HUES64 (cell line): ENCODE results near the gene ITGB7.

ENCODE experiments used
- H3K27ac ChIP-seq: 2 replicates; pipeline ENCODE4 v1.7.0; 2013; ENCODE audit warnings: low read depth, low read length, inconsistent platforms
- H3K27me3 ChIP-seq: 2 replicates; pipeline ENCODE4 v1.6.1; 2013; ENCODE audit warnings: mild to moderate bottlenecking, low read length; ENCODE audit not compliant: insufficient read depth
- H3K36me3 ChIP-seq: 2 replicates; pipeline ENCODE4 v1.6.1; 2013; ENCODE audit warnings: mild to moderate bottlenecking, low read length; ENCODE audit not compliant: insufficient read depth
- H3K4me1 ChIP-seq: 2 replicates; pipeline ENCODE4 v1.6.1; 2013; ENCODE audit warnings: mild to moderate bottlenecking, low read length, moderate library complexity; ENCODE audit not compliant: insufficient read depth
- H3K4me3 ChIP-seq: 2 replicates; pipeline ENCODE4 v1.5.1; 2013; ENCODE audit warnings: mild to moderate bottlenecking, low read length, moderate library complexity
- H3K9ac ChIP-seq: 2 replicates; pipeline ENCODE4 v1.6.1; 2013; ENCODE audit warnings: mild to moderate bottlenecking, low read depth, low read length
- H3K9me3 ChIP-seq: 2 replicates; pipeline ENCODE4 v1.6.1; 2013; ENCODE audit warnings: low read depth, low read length; ENCODE audit not compliant: insufficient read depth
- WGBS: fragments of 150-250, 120-280 bp; methylation state at CpG from one replicate; pipeline ENCODE4 v1.1.7; 2013; ENCODE audit warnings: missing lambda C conversion rate; 5-methylcytosine and 5-hydroxymethylcytosine counted together

The ITGB7 gene

DNA sequence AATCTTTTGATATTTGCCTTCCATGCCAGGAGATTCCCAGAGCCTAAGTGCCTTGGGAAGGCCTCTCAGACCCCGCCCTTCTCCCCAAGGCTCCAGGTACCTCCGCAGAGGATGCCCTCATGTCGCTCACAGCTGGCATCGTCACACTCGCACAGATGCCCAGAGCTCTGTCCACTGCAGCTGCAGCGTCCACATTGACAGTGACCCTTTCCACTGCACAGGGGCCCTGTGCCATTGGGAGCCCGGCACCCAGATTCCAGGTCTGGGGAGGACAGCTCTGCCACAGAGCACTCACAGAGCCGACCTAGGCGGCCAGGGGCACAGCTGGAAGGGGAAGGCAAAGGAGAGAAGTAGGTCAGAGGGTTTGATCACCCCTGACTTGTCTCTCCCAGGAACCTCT, 14.0 kb downstream of the ITGB7 start:
- H3K27ac ChIP-seq = no peak overlapping the region
- no peaks in the 10 kb centered on the region for H3K9me3 ChIP-seq
- 89% methylated on average over 9 of the region's 9 CpGs for WGBS

DNA sequence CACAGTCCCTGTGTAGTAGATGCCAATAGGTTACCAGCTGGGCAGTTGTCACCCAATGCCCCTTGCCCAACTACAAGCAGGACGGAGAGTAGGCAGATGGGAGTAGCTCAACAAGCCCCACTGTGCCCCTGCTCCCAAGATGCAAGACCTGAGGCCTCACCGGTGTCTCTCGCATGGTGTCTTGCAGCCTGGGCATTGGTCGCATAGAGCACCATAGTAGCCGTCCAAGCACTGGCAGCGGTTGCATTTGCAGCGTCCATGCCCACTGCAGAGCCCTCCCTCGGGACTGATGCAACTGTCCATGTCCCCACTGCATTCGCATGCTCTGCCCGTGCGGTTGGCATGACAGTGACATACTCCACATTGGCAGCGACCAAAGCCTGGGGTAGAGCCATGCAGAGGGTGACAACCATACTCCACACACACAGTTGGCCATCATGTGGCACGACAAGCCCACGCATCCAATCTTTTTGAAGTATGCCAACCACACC, 14.5 kb downstream of the ITGB7 start:
- 94% methylated on average over 14 of the region's 14 CpGs for WGBS
- H3K4me1 ChIP-seq = no peaks in the 10 kb centered on the region
- no peak overlapping the region for H3K4me3 ChIP-seq
- peaks cover 44% of the 10 kb centered on the region for H3K27me3 ChIP-seq
- peaks cover 6% of the 10 kb centered on the region for H3K36me3 ChIP-seq
- no peak overlapping the region for H3K27ac ChIP-seq
- no peaks in the 10 kb centered on the region for H3K9me3 ChIP-seq
- no peak overlapping the region for H3K9ac ChIP-seq

More for the DNA sequence above, 14.0 kb downstream of the ITGB7 start:
- Histone ChIP-seq H3K4me3 (no peak overlapping the region), H3K9ac (no peak overlapping the region), H3K4me1 (no peaks in the 10 kb centered on the region), H3K27me3 (peaks cover 49% of the 10 kb centered on the region), H3K36me3 (peaks cover 2% of the 10 kb centered on the region; the same call in 1 of the 2 replicates)

DNA sequence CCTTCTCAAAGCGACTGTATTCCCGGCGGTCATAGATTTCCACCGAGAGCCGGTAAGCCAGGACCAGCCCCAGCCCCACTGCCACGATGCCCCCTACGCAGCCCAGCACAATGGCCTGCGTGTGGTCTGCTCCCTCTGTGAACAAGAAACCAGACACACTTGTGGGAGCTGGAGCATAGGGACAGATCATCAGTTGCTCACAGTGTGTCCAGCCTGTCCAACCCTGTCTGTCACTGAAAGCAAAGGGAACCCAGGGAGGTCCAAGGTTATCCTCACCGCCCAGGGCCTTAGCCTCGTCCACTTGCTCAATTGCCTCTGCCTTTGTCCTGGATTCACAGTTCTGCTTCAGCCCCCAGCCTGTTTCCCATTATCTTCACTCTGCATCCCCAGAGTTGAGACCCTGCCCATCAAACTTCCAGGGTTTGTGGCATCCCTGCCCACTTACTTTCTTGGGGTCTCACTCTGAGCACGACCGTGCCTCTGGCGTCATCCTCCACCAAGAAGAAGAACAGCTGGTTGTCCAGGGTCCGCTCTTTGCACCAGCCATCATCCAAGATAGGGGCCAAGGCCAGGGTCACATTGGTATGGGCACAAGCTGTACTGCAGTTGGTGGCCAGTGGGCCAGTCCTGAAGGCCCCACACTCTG, 15.0 kb downstream of the ITGB7 start:
- WGBS = 94% methylated on average over 14 of the region's 14 CpGs
- H3K4me3 ChIP-seq = no peak overlapping the region
- no peak overlapping the region for H3K27ac ChIP-seq
- no peaks in the 10 kb centered on the region for H3K9me3 ChIP-seq
- H3K9ac ChIP-seq = no peak overlapping the region
- no peaks in the 10 kb centered on the region for H3K4me1 ChIP-seq
- H3K27me3 ChIP-seq = peaks cover 38% of the 10 kb centered on the region
- H3K36me3 ChIP-seq = peaks cover 12% of the 10 kb centered on the region

DNA sequence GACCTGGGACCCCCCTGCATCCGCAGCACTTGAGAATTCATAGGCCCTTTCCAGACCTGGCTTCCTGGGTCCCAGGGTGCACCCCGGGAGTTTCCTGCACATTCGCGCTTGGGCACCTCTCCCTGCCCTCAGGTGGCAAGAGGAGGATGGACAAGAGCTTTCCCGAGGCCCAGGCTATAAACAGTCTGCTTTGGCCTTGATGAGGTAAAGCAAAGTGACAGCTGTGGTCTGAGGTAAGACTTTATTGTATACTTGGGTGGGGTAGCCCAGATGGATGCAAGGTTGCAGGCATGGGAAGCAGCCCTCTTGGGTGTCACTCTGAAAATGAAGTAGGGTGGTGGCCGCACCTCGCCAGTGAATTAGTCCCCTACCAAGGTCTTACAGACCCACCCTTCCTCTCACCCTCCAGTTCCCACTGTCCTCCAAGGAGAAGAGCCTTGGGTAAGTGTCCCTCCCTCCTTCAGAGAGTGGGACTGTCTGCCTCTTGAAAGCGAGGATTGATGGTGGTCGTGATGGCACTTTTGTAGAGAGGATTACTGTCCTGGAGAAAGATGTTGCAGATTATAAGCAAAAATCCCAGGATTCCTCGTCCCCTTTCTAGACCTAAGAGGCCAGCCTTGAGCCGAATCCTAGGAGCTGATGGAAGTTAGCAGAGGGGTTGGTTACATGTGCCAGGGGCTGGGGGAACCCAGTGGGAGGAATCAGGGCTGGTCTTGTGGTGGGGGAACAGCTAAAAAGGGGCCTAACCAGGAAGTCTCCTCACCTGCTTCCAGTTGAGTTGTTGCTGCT, 15.8 kb downstream of the ITGB7 start:
- no peaks in the 10 kb centered on the region for H3K9me3 ChIP-seq
- peaks cover 19% of the 10 kb centered on the region for H3K36me3 ChIP-seq
- H3K9ac ChIP-seq = no peak overlapping the region
- peaks cover 31% of the 10 kb centered on the region for H3K27me3 ChIP-seq
- no peak overlapping the region for H3K27ac ChIP-seq
- 97% methylated on average over 11 of the region's 11 CpGs for WGBS
- no peaks in the 10 kb centered on the region for H3K4me1 ChIP-seq
- H3K4me3 ChIP-seq = no peak overlapping the region

DNA sequence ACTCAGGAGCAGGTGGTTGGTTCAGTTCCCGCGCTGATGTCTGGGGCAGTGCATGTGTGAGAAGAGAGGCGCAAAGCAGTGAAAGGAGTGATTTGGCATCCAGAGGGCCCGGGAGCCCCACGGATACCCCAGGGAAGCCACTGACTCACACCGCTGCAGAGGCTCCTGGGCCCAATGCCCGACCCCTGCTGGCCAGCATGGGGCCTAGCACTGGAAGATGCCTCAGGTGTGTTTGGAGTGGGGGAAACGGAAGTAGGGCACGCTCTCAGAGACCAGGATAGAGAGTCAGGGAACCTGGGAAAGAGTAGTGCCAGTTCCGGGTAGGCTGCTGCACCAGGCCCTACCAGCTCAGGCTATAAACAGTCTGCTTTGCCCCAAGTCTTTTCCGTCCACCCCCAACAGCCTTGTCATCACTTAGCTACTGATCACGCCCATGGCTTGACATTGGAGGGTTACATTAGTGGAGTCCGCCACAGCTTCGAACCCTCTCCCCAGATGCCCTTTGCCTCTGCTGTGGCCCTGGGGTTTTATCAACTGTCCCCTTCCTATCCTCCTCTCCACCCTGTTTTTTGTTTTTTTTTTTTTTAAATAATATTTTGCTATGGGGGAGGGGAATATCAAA, 16.8 kb downstream of the ITGB7 start:
- Histone ChIP-seq H3K36me3 (peaks cover 30% of the 10 kb centered on the region), H3K9me3 (no peaks in the 10 kb centered on the region), H3K4me1 (no peaks in the 10 kb centered on the region), H3K4me3 (no peak overlapping the region), H3K9ac (no peak overlapping the region), H3K27ac (no peak overlapping the region), H3K27me3 (peaks cover 20% of the 10 kb centered on the region)
- 44% methylated on average over 14 of the region's 14 CpGs for WGBS

DNA sequence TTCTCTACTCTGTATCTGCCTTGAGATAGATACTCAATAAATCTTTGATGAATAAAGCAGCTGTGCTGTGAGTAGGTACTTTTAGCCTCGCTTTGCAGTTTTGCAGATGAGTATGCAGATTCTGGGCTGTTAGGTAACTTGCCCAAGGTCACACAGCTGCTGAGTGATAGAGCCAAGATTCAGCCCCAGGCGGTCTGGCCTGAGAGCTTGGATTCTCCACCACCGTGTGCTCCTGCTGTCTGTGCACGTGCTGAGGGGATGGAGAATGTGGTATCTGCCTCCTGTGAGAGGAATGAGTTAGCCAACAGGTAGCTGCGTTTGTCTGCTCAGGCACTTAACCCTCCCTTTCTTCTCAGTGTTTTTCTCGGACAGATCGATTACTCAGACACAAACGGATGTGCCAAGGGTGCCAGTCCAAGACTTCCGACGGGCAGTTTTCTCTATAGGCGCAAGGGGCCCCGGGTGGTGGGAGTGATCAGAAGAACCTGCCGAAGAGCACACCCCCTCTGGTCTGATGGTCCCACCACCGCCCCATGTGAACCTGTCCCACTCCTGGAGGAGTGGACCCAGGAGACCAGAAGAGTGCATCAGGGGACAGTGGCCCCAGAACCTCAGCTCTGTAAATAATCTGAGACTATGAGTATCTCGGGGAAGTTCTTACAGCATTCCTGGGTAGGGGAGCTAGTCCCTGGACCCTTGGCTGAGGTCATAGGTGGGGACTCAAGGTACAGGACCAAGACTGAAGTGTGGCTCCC, 19.7 kb downstream of the ITGB7 start:
- H3K27ac ChIP-seq = no peak overlapping the region
- H3K27me3 ChIP-seq = no peaks in the 10 kb centered on the region
- H3K36me3 ChIP-seq = peaks cover 55% of the 10 kb centered on the region
- WGBS = 88% methylated on average over 15 of the region's 15 CpGs
- no peaks in the 10 kb centered on the region for H3K9me3 ChIP-seq
- H3K9ac ChIP-seq = no peak overlapping the region
- no peaks in the 10 kb centered on the region for H3K4me1 ChIP-seq
- H3K4me3 ChIP-seq = no peak overlapping the region

DNA sequence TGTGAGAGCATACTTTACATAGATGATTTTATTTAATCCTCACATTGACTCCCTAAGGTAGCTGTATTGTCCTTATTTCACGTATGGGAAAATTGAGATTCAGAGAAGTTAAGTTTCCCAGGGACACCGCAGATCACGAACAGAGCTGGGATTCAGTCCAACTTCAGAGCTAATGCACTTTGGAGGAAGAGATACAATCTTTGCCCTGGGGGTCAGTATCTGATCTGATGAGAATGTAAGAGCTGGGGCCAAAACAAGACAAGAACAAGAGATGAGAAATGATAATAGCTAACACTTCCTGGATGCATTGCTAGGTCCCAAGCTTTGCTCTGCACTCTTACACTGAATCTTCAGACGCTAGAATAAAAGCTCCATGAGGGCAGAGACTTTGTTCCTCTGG, 20.3 kb downstream of the ITGB7 start:
- Histone ChIP-seq H3K4me3 (no peak overlapping the region), H3K27me3 (no peaks in the 10 kb centered on the region), H3K4me1 (peaks cover 2% of the 10 kb centered on the region; the same call in 1 of the 2 replicates), H3K36me3 (peaks cover 61% of the 10 kb centered on the region), H3K9me3 (no peaks in the 10 kb centered on the region), H3K27ac (no peak overlapping the region), H3K9ac (no peak overlapping the region)
- 91% methylated on average over 4 of the region's 4 CpGs for WGBS

DNA sequence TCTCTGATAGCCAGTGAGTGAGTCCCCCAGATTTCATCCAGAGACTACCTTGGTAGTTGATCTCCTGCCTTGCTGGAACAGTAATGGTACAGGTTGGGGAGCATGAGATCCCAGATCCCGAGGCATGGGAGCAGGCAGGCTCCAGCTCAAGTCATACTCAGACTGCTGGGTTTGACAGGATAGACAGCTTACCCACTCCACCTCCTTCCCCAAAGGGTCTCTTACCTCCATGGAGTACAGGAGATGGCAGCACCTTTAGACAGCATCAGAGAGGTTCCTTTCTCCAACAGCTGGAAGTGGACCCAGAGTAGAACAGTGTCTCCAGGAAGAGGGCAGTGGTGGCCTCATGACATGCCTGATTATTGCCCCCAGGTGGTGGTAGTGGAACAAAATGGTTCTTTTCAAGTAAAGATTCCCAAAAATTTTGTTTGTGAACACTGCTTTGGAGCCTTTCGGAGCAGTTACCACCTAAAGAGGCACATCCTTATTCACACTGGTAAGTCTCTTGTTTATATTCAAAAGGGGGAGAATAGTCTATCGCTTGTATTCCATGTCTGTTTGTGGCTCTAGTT, 21.4 kb downstream of the ITGB7 start:
- H3K4me1 ChIP-seq = peaks cover 6% of the 10 kb centered on the region; the same call in 1 of the 2 replicates
- no peak overlapping the region for H3K9ac ChIP-seq
- WGBS = 94% methylated on average over 3 of the region's 3 CpGs
- H3K4me3 ChIP-seq = no peak overlapping the region
- no peaks in the 10 kb centered on the region for H3K27me3 ChIP-seq
- H3K27ac ChIP-seq = no peak overlapping the region
- H3K9me3 ChIP-seq = no peaks in the 10 kb centered on the region
- H3K36me3 ChIP-seq = peaks cover 63% of the 10 kb centered on the region

DNA sequence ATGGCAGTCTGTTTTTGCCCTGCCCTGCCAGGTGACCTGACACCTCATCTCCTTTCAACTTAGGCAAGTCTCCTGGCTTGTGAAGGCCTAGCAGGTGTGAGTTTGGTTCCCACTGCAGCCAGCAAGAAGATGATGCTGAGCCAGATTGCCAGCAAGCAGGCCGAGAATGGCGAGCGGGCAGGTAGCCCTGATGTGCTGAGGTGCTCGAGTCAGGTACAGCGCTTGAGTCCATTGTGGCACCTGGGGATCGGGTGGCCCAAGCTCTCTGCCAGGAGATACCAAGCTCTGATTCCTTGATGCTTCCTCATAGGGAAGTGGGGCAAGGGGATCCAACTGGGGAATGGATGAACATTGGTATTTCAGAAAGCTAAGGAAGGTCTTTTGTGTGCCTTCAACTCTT, 22.2 kb downstream of the ITGB7 start:
- no peaks in the 10 kb centered on the region; the same call in 1 of the 2 replicates for H3K27me3 ChIP-seq
- no peak overlapping the region for H3K27ac ChIP-seq
- peaks cover 63% of the 10 kb centered on the region for H3K36me3 ChIP-seq
- 93% methylated on average over 6 of the region's 6 CpGs for WGBS
- H3K9ac ChIP-seq = no peak overlapping the region
- H3K4me1 ChIP-seq = peaks cover 6% of the 10 kb centered on the region; the same call in 1 of the 2 replicates
- H3K9me3 ChIP-seq = no peaks in the 10 kb centered on the region
- no peak overlapping the region for H3K4me3 ChIP-seq

DNA sequence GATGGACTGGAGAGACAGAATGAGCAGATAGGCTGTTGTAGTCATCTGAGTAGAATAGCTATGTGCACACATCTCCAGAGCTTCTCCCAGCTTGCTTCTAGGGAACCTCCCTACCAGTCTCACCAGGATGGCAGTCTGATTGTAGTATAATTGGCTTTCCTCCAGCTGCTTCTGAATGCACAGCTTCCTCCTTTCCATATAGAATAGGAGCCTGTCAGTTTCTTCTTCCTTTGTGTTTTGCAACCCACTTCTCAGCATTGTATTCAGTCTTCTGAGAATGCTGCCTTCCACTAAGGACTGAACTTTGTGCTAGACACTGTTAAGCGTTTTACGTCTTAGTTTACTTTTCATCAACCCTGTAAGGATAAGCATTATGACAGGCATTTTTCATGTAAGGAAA, 24.1 kb downstream of the ITGB7 start:
- Histone ChIP-seq H3K9me3 (no peaks in the 10 kb centered on the region), H3K27ac (no peak overlapping the region), H3K4me1 (peaks cover 10% of the 10 kb centered on the region; the same call in 1 of the 2 replicates), H3K4me3 (no peak overlapping the region), H3K36me3 (peaks cover 60% of the 10 kb centered on the region), H3K27me3 (peaks cover 18% of the 10 kb centered on the region), H3K9ac (no peak overlapping the region)
- WGBS = 90% methylated on average over 2 of the region's 2 CpGs
